ENCODE results near the gene NF1. TPM values are rescaled to one million over a fixed set of nuclear protein-coding genes. Genes with fewer than 3 reads are reported as not detected.

The NF1 gene
- total and polyA plus RNA-seq, 2 of the 13 experiments (the other 11 are each of a cell fraction or from before 2014, with no cell fraction given): 21.5 to 26.5 TPM

- no peak for ATAC-seq
- BruUV-seq (replicated peaks): no TSS peak
- Histone ChIP-seq H2AFZ (ENCODE audit: low read length) (no peak overlapping the region), H3K4me1 (ENCODE audit: insufficient read depth, low read length) (peaks cover 8% of the 10 kb centered on the region; the same call in 1 of the 2 replicates), H3K27me3 (ENCODE audit: control insufficient read depth in 1 of 2, insufficient read depth in 2 of 2, low read length in 2 of 2) (no peaks in the 10 kb centered on the region), H4K20me1 (ENCODE audit: insufficient read depth, low read length) (no peaks in the 10 kb centered on the region), H3K9me3 (ENCODE audit: low read length) (no peaks in the 10 kb centered on the region), H3K27ac (ENCODE audit: extremely low read length, insufficient read depth, low read length) (no peak overlapping the region), H3K79me2 (ENCODE audit: insufficient read depth, low read length) (no peaks in the 10 kb centered on the region), H3K4me3 (replicated peaks in 1 of 3; ENCODE audit: insufficient read depth in 1 of 3, low read depth in 2 of 3, low read length in 3 of 3) (no peak overlapping the region), H3K9ac (ENCODE audit: insufficient read depth, low read depth, low read length) (no peak overlapping the region), H3K4me2 (ENCODE audit: low read depth, low read length) (no peak overlapping the region), H3K36me3 (replicated peaks in 1 of 2; ENCODE audit: control insufficient read depth in 1 of 2, insufficient read depth in 2 of 2, low read length in 2 of 2) (peaks cover 0 to 25% of the 10 kb centered on the region in 2 experiments; a peak in 3 of 5 replicates)
- intact Hi-C loops (cut with micrococcal nuclease; ENCODE audit: unreplicated experiment): no loop called here
- no peak for FAIRE-seq
- TF ChIP-seq SAFB2 (CRISPR knock-in tag; IDR thresholded peaks at IDR 0.05; ENCODE audit: borderline replicate concordance, low read depth): no peak
- no peak for TF ChIP-seq MZF1 (CRISPR knock-in tag; IDR thresholded peaks at IDR 0.05; ENCODE audit: borderline replicate concordance)
- no peak for TF ChIP-seq SMARCC2 (IDR thresholded peaks at IDR 0.05)
- TF ChIP-seq ZBTB44 (CRISPR knock-in tag; IDR thresholded peaks at IDR 0.05): no peak
- TF ChIP-seq ADNP (CRISPR knock-in tag; IDR thresholded peaks at IDR 0.05): no peak
- DNase-seq (ENCODE audit: low spot score): no peak
- CTCF ChIA-PET (ENCODE audit: low intra/inter-chr PET ratio, low total read pairs): no interaction called here
- in situ Hi-C loops (cut with HindIII; ENCODE audit: extremely low pct_ligation_motif_present, low pct_unique_long_range_greater_than_20kb): no loop called here
- POLR2A ChIA-PET: no interaction called here
Observed at GRCh38 chr17:31328160-31328535, 233.4 kb downstream of the NF1 start.

- Histone ChIP-seq H3K9me3 (ENCODE audit: low read length) (no peaks in the 10 kb centered on the region), H3K27me3 (ENCODE audit: control insufficient read depth in 1 of 2, insufficient read depth in 2 of 2, low read length in 2 of 2) (no peaks in the 10 kb centered on the region), H3K9ac (ENCODE audit: insufficient read depth, low read depth, low read length) (no peak overlapping the region), H3K79me2 (ENCODE audit: insufficient read depth, low read length) (no peaks in the 10 kb centered on the region), H2AFZ (ENCODE audit: low read length) (no peak overlapping the region), H3K4me1 (ENCODE audit: insufficient read depth, low read length) (peaks cover 8% of the 10 kb centered on the region; the same call in 1 of the 2 replicates), H3K36me3 (replicated peaks in 1 of 2; ENCODE audit: control insufficient read depth in 1 of 2, insufficient read depth in 2 of 2, low read length in 2 of 2) (peaks cover 0 to 25% of the 10 kb centered on the region in 2 experiments; a peak in 4 of 5 replicates), H4K20me1 (ENCODE audit: insufficient read depth, low read length) (no peaks in the 10 kb centered on the region), H3K27ac (ENCODE audit: extremely low read length, insufficient read depth, low read length) (no peak overlapping the region), H3K4me2 (ENCODE audit: low read depth, low read length) (no peak overlapping the region), H3K4me3 (replicated peaks in 1 of 3; ENCODE audit: insufficient read depth in 1 of 3, low read depth in 2 of 3, low read length in 3 of 3) (no peak overlapping the region)
- ChIA-PET POLR2A (no interaction called here), CTCF (ENCODE audit: low intra/inter-chr PET ratio, low total read pairs) (no interaction called here)
- no peak for TF ChIP-seq RFX5 (IDR thresholded peaks at IDR 0.05; ENCODE audit: low read depth, low read length)
- no peak for TF ChIP-seq POLR2A (IDR thresholded peaks at IDR 0.05; ENCODE audit: insufficient read depth in 1 of 2, low read depth in 2 of 2, low read length in 2 of 2)
- no peak for FAIRE-seq
- no peak for ATAC-seq
- BruUV-seq (replicated peaks): no TSS peak
- in situ Hi-C loops (cut with HindIII; ENCODE audit: extremely low pct_ligation_motif_present, low pct_unique_long_range_greater_than_20kb) (no loop called here), intact Hi-C loops (cut with micrococcal nuclease; ENCODE audit: unreplicated experiment) (no loop called here)
- DNase-seq (ENCODE audit: low spot score): no peak
Observed at GRCh38 chr17:31329221-31329620, 234.4 kb downstream of the NF1 start.
